Right ventricle myocardium inferior (tissue), 1 donor: ENCODE measurements around the gene LOX. TPM values are rescaled to one million over a fixed set of nuclear protein-coding genes. Genes with fewer than 3 reads are reported as not detected.

Experiments used
- ATAC-seq: fragments of 200-7000 bp; cut with Tn5 transposase; one replicate; pipeline ENCODE4 v1.9.1; 2020; ENCODE audit warnings: mild to moderate bottlenecking, moderate library complexity
- DNase-seq: peaks from one replicate; pipeline ENCODE4 v3.0.0; 2021; ENCODE audit errors: missing footprints
- intact Hi-C: fragments of 100-400 bp; cut with DNase I; formaldehyde crosslinking; loops from one replicate; pipeline ENCODE4 v1.11.0; 2022
- long read RNA-seq: library from polyadenylated mRNA; unstranded; transcript quantifications from one replicate; pipeline ENCODE4 v2.0.0, GENCODE V29; 2021
- total RNA-seq: library from RNA; stranded (reverse); fragmentation: NEBNext Ultra II Directional; extraction: Animal tissue kit (Norgen Biotek cat#: 25700); gene quantifications from one replicate; pipeline ENCODE4 v1.2.1, GENCODE V29; 2021
- donor health status: DM: no; HTN: yes; CAD: no; lungs with severe emphysema.

Gene LOX, protein sequence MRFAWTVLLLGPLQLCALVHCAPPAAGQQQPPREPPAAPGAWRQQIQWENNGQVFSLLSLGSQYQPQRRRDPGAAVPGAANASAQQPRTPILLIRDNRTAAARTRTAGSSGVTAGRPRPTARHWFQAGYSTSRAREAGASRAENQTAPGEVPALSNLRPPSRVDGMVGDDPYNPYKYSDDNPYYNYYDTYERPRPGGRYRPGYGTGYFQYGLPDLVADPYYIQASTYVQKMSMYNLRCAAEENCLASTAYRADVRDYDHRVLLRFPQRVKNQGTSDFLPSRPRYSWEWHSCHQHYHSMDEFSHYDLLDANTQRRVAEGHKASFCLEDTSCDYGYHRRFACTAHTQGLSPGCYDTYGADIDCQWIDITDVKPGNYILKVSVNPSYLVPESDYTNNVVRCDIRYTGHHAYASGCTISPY
- total RNA-seq = 5.0 TPM
- long read RNA-seq = 0 reads

DNA sequence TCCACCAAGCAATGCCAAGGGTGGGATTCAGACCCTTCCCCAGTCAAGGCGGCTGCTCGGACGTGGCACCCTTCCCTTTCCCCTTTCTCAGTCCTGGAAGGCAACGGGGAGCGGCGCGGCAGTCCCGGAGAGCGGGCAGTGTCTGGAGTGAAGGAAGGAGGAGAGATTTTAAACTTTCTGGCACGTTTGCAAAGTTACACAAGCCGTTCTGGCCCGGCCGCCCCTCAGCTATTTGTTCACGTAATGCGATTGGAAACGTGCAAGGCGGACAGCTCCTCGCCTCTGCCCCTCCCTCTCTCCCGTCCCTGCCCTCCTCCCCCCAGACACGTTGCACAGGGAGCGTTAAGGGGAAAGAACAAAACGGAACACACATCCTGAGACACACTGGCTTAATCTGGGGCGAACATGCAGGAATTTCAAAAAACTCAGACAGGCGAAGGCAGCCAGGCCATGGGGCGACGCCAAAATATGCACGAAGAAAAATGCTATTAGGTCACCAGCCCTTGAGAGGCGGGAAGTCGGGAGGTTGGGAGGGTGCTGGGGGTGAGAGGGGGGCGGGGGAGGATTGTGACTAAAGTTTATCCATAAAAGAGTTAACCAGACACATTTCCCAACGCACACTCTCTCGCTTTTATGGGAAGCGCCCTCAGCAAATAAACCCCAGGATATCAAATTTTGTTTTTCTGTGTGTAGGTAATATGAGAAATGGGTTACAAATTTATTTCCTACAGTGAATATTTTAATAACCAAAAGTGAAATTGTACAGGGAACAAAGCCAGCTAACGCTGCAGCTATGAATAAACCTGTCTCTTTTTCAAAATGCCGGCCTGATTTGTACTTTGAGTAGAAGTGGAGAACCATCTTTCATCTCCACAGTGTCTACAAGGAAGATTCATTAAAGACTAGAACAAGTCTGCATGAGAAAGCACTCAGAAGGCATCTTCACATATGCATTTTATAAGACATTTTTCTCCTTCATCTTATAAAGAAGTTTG lies at the start of gene LOX:
Gene LOX (minus strand): TSS at position 144 of the 995 bp plus-strand sequence. CDS start 274 bp downstream, outside the sequence.
- DNase-seq = peak; percentile 86

DNA sequence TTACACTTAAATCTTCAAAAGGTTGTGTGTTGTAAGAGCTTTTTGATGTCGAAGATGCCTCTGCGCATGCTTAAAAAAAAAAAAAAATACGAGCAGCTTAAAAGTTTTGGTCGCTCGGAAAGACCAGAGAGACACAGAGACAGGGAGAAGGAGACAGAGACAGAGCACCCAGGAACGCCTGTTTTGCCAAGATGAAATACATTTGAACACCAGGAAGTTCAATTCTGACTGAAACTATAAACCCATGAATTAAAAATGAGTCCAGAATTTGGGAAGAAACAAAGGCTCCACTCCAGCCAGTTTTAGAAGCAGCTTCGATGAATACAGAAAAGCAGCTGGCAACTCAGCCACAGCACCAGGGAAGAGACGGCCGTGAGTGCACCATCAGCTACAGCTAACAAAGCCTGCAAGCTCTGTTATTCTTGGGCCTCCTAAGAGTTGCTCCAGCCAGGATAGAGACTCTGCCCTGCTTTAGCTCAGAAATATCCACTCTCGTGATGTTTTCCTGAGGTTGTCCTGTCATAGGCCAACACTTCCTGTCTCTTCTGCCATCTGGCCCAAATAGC lies 48.8 kb upstream of the LOX start:
- ATAC-seq = peak; percentile 52
- DNase-seq = no peak
- intact Hi-C loops = no loop called here

More for the DNA sequence above, at the start of gene LOX:
- intact Hi-C loops = loop anchor here (5.0 kb wide), 1 partner anchor 111 kb away; no protein-coding TSS in a partner anchor
- peak; percentile 92 for ATAC-seq

DNA sequence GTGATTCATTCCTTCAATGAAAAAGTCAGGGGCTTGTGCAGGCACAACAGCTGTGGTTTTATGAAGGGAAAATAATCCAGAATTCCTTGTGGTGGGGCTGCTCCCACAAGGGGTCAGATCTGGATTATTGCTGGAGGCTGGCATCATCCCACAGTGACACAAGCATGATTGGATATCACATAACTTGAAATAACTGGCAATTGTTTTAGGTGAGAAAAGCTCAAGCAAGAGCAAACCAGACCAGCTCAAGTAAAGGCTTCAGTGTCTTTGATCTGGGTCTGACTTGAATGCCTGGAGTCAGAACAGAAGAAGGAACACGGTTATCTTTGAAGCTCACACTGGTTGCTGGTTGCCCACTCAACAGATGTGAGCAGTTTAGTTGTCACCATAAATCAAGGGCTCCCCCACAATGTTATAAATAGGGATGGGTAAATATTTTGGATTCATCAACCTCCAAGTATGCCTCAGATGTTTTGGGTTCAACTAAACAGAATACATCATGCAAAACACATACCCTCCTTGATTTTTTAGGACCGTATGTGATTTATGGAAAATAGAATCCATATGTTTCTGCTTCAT lies 48.2 kb upstream of the LOX start:
- intact Hi-C loops = no loop called here
- DNase-seq = no peak
- no peak for ATAC-seq

DNA sequence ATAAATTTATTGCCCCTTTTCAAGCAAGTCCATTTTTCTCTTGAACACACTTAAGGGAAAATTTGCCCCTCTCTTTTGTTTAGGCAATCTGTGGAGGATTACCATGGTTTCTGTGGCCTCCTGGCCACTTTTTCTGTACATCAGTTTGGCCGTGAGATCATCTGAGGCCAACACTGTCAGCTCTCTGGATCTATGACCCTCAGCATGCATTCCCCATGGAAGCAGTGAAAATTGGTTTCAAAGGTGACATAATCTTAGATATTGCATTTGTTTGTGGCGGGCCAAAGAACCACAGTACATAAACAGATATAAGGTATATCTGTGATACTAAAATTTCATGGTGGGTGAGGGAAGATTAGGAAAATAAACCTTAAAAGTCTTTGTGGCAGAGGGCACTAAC lies 46.7 kb upstream of the LOX start:
- intact Hi-C loops = no loop called here
- ATAC-seq (no peak), DNase-seq (no peak)

DNA sequence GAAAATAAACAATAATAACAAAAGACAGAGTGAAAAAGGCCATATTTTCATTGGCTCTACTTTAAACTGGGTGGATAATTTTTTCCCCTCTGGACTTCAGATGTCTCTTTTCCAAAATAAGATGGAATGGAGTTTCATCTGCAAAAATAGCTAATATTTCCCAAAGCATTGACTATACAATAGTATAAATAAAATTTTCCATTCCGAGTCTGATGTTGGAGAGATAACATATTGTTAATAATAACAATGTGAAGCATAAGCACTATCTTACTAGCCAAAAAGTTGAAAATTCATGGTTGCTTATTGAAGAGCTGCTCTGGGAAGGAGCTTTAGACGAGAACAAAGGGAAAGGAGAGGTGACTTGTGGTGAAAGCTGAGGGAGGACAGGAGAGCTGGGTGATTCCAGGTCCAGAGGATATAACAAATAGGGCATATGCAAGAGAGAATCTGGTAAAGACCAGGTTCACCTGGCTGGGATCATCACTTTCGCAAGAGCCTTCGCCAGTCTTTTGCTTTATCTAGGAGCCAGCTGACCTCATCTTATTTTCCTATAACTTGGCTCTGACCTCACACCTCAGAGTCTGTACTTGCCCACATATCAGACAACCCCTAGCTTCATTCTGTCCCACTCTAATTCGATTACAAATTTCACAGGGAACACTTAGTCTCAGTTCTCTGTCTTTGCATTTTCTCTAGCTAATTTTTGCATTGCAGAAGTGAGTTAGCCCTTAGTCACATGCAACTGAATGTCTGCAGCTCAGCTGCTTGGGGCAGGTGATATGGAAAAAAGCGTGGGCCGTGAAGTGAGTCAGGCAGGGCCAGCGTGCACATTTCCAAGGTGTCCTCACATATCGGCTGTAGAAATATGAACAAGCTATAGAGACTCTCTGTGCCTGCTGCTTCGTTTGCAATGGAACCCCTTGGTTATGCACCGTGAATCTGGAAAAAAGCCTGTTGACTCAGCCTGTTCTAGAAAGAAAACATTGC lies 43.7 kb upstream of the LOX start:
- no peak for DNase-seq
- no peak for ATAC-seq
- intact Hi-C loops = no loop called here

DNA sequence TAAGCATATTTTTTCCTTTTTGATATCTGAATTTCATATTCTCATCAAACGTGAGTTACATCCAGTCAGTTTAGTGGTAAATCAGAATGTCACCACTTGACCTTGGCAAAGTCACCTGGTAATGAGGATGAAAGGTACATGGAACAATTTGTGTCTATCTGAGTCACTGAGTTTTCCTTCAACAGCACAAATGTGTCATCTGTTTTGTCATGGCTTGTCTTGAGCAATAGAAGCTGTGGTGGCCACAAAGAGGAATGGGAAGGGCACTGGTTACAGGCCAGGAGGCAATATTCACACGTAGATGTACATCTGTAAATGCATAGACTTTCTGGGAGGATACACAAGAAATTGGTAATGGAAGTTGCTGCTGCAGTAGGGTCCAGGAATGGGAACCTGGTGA lies 42.9 kb upstream of the LOX start:
- ATAC-seq (no peak), DNase-seq (no peak)
- intact Hi-C loops = no loop called here

DNA sequence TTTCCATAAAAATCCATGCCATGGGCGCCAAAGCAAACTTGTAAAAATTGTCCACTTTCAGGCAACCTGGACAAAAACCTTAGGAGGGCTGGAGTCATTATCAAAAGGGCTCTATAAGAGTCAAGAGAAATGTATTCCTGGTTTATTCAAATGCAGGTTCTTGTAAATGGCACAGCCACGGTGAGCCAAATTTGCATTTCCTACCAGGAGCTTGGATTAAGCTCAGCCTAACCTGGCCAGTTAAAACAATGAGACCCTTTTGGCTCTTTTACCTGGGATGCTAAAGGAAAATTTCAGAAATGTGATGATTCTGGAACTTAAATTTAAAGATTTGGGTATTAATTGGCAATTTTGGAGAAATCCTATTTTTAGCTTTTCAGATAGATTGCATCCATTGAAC lies 42.4 kb upstream of the LOX start:
- DNase-seq (no peak), ATAC-seq (no peak)
- intact Hi-C loops = no loop called here

DNA sequence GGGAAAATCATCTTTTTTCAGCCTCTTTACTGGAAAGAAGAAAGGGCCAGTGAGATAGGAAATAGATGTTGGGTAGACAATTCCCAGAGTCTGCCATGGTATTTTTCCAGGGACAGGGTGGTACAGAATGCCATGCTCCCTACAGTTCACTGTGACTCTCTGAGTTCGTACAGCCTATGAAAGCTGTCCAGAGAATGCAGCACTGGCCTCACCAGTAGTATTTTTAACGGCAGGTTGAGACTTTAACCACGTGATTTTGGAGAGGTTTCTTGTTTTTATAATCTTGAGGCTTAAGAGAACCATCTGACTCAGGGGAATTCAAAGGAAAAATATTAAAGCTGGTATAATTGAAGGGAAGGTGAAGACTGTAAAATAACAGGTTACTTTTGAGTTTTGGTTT lies 41.1 kb upstream of the LOX start:
- DNase-seq (no peak), ATAC-seq (no peak)
- intact Hi-C loops = no loop called here

DNA sequence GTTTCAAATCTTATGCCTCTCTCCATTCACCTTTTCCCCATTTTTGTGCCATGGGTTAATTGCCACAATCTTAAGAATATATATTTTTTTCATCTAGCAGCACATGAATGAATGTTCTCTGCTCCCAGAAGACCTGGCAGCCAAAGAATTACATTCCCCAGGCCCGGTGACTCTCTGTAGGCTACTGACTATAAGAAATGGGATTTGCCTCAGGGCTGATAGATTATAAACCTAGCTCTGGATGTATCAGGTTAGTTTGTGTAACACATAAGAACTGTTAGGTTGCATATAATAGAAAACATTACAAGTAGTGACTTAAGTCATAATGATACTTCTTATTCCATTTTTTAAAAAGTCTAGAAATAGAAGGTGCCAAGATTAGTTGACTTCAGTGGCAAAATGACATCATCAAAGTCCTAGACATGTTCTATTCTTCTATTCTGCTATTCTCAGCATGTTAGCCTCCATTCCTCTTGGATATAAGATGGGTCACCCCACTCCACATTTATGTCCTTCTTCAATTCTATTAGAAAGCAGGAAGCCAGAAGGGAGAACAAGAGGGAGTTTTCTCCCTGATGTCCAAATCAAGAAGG lies 40.4 kb upstream of the LOX start:
- no peak for ATAC-seq
- intact Hi-C loops = no loop called here
- no peak for DNase-seq

DNA sequence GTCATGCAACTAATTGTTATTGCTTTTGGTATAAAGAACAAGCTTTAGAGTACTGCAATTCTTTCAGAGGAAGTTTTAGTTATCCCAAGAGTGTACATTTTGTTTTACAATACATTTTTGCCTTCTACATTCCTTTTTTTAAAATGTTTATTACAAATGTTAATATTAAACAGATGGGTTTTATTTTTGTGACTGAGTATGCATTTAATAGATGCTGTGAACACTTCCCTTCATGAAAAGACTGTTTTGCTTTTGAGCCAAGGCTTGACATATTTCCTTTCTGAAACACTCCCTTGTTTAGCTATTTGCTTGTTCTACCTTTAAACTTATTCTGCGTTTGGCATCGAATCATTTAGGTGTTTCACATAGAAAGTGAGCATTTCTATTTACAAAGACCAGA lies 36.4 kb upstream of the LOX start:
- no peak for ATAC-seq
- intact Hi-C loops = no loop called here
- DNase-seq = no peak

DNA sequence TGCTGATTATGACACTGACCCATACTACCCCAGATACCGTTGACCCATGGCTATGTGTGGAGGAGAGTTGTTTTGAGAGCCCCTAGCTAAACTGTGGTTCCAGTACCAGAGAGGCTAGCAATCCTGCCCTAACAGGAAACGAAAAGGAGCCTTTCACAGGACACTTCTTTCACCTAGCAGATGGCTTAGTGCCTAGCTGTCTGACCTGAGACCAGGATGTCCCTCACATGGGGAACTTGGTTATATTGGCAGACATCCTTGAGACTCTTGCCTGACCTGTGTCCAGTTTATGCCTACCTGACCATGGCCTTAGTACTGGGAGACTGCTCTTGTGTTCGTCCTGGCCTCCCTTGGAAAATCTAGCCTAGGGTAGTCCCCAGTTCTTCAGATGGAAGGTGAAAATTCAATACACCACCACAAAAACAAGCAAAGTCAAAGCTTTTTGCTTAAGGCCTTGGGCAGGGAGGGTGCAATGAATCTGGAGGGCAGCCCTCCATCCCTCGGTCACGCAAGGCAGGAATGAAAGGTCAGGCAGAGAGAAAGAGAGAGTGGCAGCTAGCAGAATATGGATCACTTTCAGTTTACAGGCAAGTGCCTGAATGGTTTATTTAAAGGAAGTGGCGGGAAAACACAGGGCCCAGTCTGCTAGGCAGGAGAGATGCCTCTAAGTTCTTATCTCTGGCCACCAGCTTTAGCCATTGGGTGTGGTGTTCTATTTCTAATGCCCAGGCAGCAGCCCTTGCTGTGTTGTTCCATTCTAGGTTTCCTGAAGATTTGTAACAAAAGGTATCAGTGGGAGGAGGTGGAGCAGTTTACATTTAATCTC lies 34.9 kb upstream of the LOX start:
- intact Hi-C loops = no loop called here
- DNase-seq (no peak), ATAC-seq (no peak)

DNA sequence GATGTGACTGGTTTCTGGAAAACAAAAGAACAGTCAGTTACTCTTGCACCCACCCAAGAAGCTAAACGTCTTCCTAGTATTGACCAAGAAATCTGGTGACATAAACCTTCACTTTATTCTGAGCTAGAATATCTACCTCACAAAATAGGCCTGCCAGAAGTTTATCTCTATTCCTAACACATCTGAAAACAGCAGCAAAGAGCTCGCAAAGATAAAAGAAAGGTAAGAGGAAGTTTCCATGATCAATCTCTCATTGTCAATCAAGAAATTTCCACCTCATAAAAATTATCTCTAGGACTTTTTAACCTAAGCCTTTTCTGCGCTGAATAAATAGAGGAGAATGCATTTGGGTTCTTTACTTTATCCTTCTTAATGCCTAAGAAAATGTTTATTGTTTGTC lies 34.0 kb upstream of the LOX start:
- no peak for DNase-seq
- ATAC-seq = no peak
- intact Hi-C loops = no loop called here

DNA sequence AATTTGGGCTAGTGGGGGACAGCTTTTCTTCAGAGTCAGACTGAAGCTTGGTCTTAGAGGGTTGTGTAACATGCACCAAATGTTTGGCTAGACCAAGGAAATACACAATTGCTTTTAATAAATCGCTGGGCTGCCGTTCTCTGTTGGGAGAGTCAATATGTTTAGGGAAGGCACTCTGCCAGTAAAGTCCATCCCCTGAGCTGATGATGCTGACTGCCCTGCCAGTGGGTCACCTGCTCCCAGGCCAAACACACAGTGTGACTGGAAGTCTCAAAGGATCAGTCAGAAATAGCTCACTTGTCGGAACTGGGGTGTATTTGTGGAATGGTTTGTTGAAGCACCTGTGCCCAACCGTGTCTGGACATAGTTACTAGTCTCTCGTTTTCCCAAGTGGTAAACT lies 33.4 kb upstream of the LOX start:
- no peak for ATAC-seq
- intact Hi-C loops = no loop called here
- no peak for DNase-seq

DNA sequence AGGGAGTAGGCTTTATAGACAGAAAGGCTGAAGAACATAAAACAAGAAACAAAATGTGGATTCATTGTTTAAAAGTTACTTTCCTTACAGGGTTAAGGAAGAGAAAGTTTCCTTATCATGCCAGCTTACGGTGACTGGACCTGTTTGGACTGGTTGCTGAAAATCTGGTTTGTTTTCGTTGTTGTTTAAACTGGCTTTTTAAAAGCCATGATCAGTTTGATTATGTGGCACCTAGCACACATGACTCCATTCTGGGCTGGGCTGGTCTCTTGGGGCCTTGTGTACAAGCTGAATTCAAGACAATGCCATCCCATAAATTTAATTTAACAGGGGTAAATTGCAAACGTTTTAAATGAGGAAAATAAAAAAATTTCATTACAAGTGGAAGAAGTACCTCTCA lies 32.9 kb upstream of the LOX start:
- ATAC-seq (no peak), DNase-seq (no peak)
- intact Hi-C loops = no loop called here

DNA sequence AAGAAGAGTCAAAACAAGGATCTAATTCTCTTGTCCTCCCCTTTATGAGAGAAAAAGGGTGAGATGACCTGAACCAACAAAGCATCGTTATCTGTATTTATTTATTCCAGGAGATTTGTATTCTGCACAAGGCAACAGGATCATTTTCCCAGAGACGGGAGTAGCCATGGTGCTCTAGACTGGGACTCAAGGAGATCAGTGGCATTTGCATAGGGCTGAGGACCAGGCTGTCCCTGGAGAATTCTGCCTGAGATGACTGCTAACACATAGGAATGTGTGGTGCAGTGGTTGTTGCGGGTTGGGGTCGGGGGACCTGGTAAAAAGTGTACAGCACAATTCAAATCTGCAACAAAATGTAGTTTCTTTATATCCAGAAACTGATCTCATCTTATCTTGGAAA lies 29.0 kb upstream of the LOX start:
- ATAC-seq (no peak), DNase-seq (no peak)
- intact Hi-C loops = no loop called here

DNA sequence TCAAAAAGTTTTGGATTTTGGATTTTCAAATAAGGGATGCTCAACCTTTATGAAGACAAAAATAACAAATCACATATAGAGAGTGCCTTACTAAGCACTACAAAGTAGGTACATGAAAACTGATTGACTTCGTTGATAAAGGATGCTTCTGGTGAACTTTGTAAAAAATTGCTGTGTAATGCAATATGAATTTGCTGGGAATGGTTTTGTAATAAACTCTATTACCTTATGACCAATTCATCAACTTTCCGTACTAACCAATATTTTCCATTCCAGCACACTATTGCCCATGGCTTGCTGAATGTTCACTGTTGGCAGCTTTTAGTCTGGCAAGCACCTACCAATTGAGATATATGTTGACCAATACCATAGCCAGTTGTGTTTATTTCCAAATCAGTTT lies 27.9 kb upstream of the LOX start:
- no peak for DNase-seq
- intact Hi-C loops = no loop called here
- ATAC-seq = no peak

DNA sequence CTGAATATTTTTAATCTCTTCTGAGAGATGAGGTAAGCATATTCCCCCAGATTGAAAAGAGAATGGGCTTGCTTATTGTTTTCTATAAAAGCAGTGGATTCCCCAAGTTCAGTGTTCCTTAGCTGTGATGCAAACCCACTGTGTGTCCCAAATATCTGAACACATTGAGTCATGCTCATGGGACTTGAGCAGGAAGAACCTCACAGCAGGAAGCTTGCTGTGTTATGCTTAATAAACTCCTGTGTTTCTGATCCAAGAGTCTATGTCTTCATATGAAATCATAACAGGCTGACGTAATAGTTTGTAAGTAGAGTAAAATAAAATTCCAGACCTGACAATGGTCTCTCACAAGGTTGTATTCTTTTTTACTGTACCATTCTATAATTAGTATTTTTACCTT lies 24.8 kb upstream of the LOX start:
- DNase-seq (no peak), ATAC-seq (no peak)
- intact Hi-C loops = loop anchor here (5.0 kb wide), 1 partner anchor 136 kb away; no protein-coding TSS in a partner anchor
